Hepatocyte (in vitro differentiated cells): Measurements from ENCODE around the gene L3MBTL1. TPM values are rescaled to one million over a fixed set of nuclear protein-coding genes. Genes with fewer than 3 reads are reported as not detected.

Experiments
- DNase-seq: peaks from one replicate; pipeline ENCODE4 v3.0.0-alpha.2; 2016; ENCODE audit warnings: low spot score
- H2AFZ ChIP-seq: fragments of 200-600 bp; sonication (generic); 2 replicates; pipeline ENCODE4 v1.6.0; 2016; ENCODE audit warnings: antibody characterized with exemption, mild to moderate bottlenecking
- H3K27ac ChIP-seq: fragments of 200-600 bp; sonication (generic); 2 replicates; pipeline ENCODE4 v1.5.1; 2016; ENCODE audit warnings: mild to moderate bottlenecking
- H3K27me3 ChIP-seq: fragments of 200-600 bp; sonication (generic); 2 replicates; pipeline ENCODE4 v1.6.1; 2016
- H3K36me3 ChIP-seq: fragments of 200-600 bp; sonication (generic); replicated peaks from 2 replicates; pipeline ENCODE4 v1.5.1; 2016; ENCODE audit warnings: low read depth; ENCODE audit not compliant: insufficient read depth
- H3K4me1 ChIP-seq: fragments of 200-600 bp; sonication (generic); 2 replicates; pipeline ENCODE4 v1.5.1; 2016; ENCODE audit warnings: mild to moderate bottlenecking, moderate library complexity; ENCODE audit not compliant: insufficient read depth
- H3K4me2 ChIP-seq: fragments of 200-600 bp; sonication (generic); 2 replicates; pipeline ENCODE4 v1.6.0; 2016
- H3K4me3 ChIP-seq: fragments of 200-600 bp; sonication (generic); 2 replicates; pipeline ENCODE4 v1.5.1; 2016; ENCODE audit warnings: mild to moderate bottlenecking
- H3K79me2 ChIP-seq: fragments of 200-600 bp; sonication (generic); 2 replicates; pipeline ENCODE4 v1.6.0; 2017; ENCODE audit warnings: mild to moderate bottlenecking
- H3K9me2 ChIP-seq: fragments of 200-600 bp; sonication (generic); replicated peaks from 2 replicates; pipeline ENCODE4 v1.6.0; 2017; ENCODE audit warnings: mild to moderate bottlenecking; ENCODE audit not compliant: insufficient read depth
- H3K9me3 ChIP-seq: fragments of 200-600 bp; sonication (generic); 2 replicates; pipeline ENCODE4 v1.5.1; 2016; ENCODE audit warnings: low read depth, mild to moderate bottlenecking
- H4K20me1 ChIP-seq: fragments of 200-600 bp; sonication (generic); 2 replicates; pipeline ENCODE4 v1.6.0; 2016; ENCODE audit warnings: mild to moderate bottlenecking; ENCODE audit not compliant: insufficient read depth, poor library complexity, severe bottlenecking
- CTCF ChIP-seq: fragments of 200-600 bp; sonication (generic); IDR thresholded peaks from 2 replicates; pipeline ENCODE4 v1.5.1; 2016; ENCODE audit warnings: antibody characterized with exemption, mild to moderate bottlenecking; ENCODE audit not compliant: poor library complexity
- EZH2 ChIP-seq: fragments of 200-600 bp; sonication (generic); IDR thresholded peaks from 2 replicates; pipeline ENCODE4 v1.6.1; 2016; ENCODE audit warnings: antibody characterized with exemption, mild to moderate bottlenecking, borderline replicate concordance
- EZH2phosphoT487 ChIP-seq: fragments of 200-600 bp; sonication (generic); IDR thresholded peaks from one replicate; pipeline ENCODE4 v1.6.1; 2018; ENCODE audit warnings: antibody characterized with exemption, mild to moderate bottlenecking, low read depth, moderate library complexity; ENCODE audit not compliant: unreplicated experiment, severe bottlenecking
- WGBS: methylation state at CpG from one replicate; pipeline ENCODE4 v1.1.6; 2016; ENCODE audit warnings: low lambda C conversion rate; ENCODE audit errors: missing lambda C conversion rate; 5-methylcytosine and 5-hydroxymethylcytosine counted together
- polyA plus RNA-seq: library from polyadenylated mRNA; unstranded; fragments of >200 nt; fragmentation: Nextera tagmentation; extraction: Ambion mirVana; gene quantifications from 2 replicates; pipeline ENCODE4 v1.2.1, GENCODE V29; 2016
- total RNA-seq: library from RNA; depleted of rRNA; stranded (reverse); fragments of >200 nt; gene quantifications from 2 replicates; pipeline ENCODE4 v1.2.3, GENCODE V29; 2014

Gene L3MBTL1
- total and polyA plus RNA-seq, 2 experiments from 2014 or later, result 7.5 to 7.9 TPM

- Histone ChIP-seq H4K20me1 (no peaks in the 10 kb centered on the region), H3K36me3 (no peaks in the 10 kb centered on the region), H3K27me3 (no peaks in the 10 kb centered on the region)
These were observed 64.3 kb downstream of the L3MBTL1 start for GRCh38 chr20:43571771-43572170.

GRCh38 chr20:43572891-43573290 lies 65.4 kb downstream of the L3MBTL1 start:
- H3K27ac ChIP-seq, result no peak overlapping the region
- H3K4me2 ChIP-seq, result no peak overlapping the region
- 92% methylated on average over 8 of the region's 8 CpGs for WGBS
- H3K4me1 ChIP-seq, result no peaks in the 10 kb centered on the region
- H3K4me3 ChIP-seq, result no peak overlapping the region
- H3K9me3 ChIP-seq, result no peaks in the 10 kb centered on the region
- TF ChIP-seq EZH2 (no peak), EZH2phosphoT487 (no peak)
- no peaks in the 10 kb centered on the region for H3K9me2 ChIP-seq
- no peaks in the 10 kb centered on the region for H3K36me3 ChIP-seq
- DNase-seq, result no peak
- no peaks in the 10 kb centered on the region for H4K20me1 ChIP-seq
- H3K79me2 ChIP-seq, result no peaks in the 10 kb centered on the region
- H2AFZ ChIP-seq, result no peak overlapping the region
- no peaks in the 10 kb centered on the region for H3K27me3 ChIP-seq

More at GRCh38 chr20:43571771-43572170, 64.3 kb downstream of the L3MBTL1 start:
- 89% methylated on average over 6 of the region's 6 CpGs for WGBS
- H3K4me1 ChIP-seq, result no peaks in the 10 kb centered on the region
- no peak overlapping the region for H3K27ac ChIP-seq
- H3K4me3 ChIP-seq, result no peak overlapping the region
- TF ChIP-seq EZH2, result no peak
- TF ChIP-seq CTCF, result no peak
- no peak for TF ChIP-seq EZH2phosphoT487
- no peak overlapping the region for H2AFZ ChIP-seq
- H3K79me2 ChIP-seq, result no peaks in the 10 kb centered on the region
- no peaks in the 10 kb centered on the region for H3K9me3 ChIP-seq
- H3K9me2 ChIP-seq, result no peaks in the 10 kb centered on the region
- no peak overlapping the region for H3K4me2 ChIP-seq
- DNase-seq, result no peak

- H3K4me1 ChIP-seq, result no peaks in the 10 kb centered on the region
- TF ChIP-seq EZH2, result no peak
- TF ChIP-seq CTCF, result no peak
- no peak for TF ChIP-seq EZH2phosphoT487
- H2AFZ ChIP-seq, result no peak overlapping the region
- H3K79me2 ChIP-seq, result no peaks in the 10 kb centered on the region
- no peak overlapping the region for H3K27ac ChIP-seq
- DNase-seq, result no peak
- H3K9me3 ChIP-seq, result no peaks in the 10 kb centered on the region
- H3K9me2 ChIP-seq, result no peaks in the 10 kb centered on the region
- H3K4me3 ChIP-seq, result no peak overlapping the region
- WGBS, result 72% methylated on average over 10 of the region's 10 CpGs
- no peaks in the 10 kb centered on the region for H4K20me1 ChIP-seq
- no peaks in the 10 kb centered on the region for H3K36me3 ChIP-seq
- no peaks in the 10 kb centered on the region for H3K27me3 ChIP-seq
- H3K4me2 ChIP-seq, result no peak overlapping the region
These were observed 68.6 kb downstream of the L3MBTL1 start for GRCh38 chr20:43576108-43576507.

- Histone ChIP-seq H3K4me1 (no peaks in the 10 kb centered on the region), H3K27me3 (no peaks in the 10 kb centered on the region), H2AFZ (no peak overlapping the region), H3K9me3 (no peaks in the 10 kb centered on the region), H3K4me3 (no peak overlapping the region), H3K9me2 (no peaks in the 10 kb centered on the region), H4K20me1 (no peaks in the 10 kb centered on the region), H3K4me2 (no peak overlapping the region), H3K79me2 (no peaks in the 10 kb centered on the region), H3K36me3 (no peaks in the 10 kb centered on the region), H3K27ac (no peak overlapping the region)
- no peak for DNase-seq
- TF ChIP-seq CTCF (no peak), EZH2phosphoT487 (no peak), EZH2 (no peak)
- WGBS, result 67% methylated on average over 7 of the region's 7 CpGs
These were observed 72.6 kb downstream of the L3MBTL1 start for GRCh38 chr20:43579861-43580793.
